GM18861 (cell line): ENCODE results near the gene C1orf50.
A peak's percentile ranks its signal among the peaks of the same experiment; 100 is the strongest.

ENCODE experiments used
- ATAC-seq: cut with Tn5 transposase; IDR thresholded peaks from one replicate; pipeline ENCODE4 v1.9.1; 2021; ENCODE audit not compliant: unreplicated experiment

C1orf50 gene

GRCh38 chr1:42758641-42759040, 8.4 kb upstream of the C1orf50 start:
- no peak for ATAC-seq

- ATAC-seq: no peak
Measured at GRCh38 chr1:42759114-42759513, 7.9 kb upstream of the C1orf50 start.

GRCh38 chr1:42761567-42761966, 5.5 kb upstream of the C1orf50 start:
- no peak for ATAC-seq

- no peak for ATAC-seq
Measured at GRCh38 chr1:42762269-42762668, 4.8 kb upstream of the C1orf50 start.

- no peak for ATAC-seq
Measured at GRCh38 chr1:42765269-42765668, 1.8 kb upstream of the C1orf50 start.

- peak; percentile 17 for ATAC-seq
Measured at GRCh38 chr1:42765832-42766740, 963 bp upstream of the C1orf50 start.

GRCh38 chr1:42767510-42768000, 506 bp downstream of the C1orf50 start:
- ATAC-seq: peak; percentile 4

- no peak for ATAC-seq
Measured at GRCh38 chr1:42768172-42768571, 1.1 kb downstream of the C1orf50 start.

GRCh38 chr1:42769811-42770210, 2.8 kb downstream of the C1orf50 start:
- ATAC-seq: no peak

GRCh38 chr1:42773420-42773819, 6.4 kb downstream of the C1orf50 start:
- no peak for ATAC-seq

GRCh38 chr1:42774928-42775526, 8.0 kb downstream of the C1orf50 start:
- no peak for ATAC-seq

GRCh38 chr1:42776502-42776901, 9.5 kb downstream of the C1orf50 start:
- ATAC-seq: no peak

- ATAC-seq: no peak
Measured at GRCh38 chr1:42777852-42778251, 10.8 kb downstream of the C1orf50 start.

- no peak for ATAC-seq
Measured at GRCh38 chr1:42779725-42780124, 12.7 kb downstream of the C1orf50 start.

GRCh38 chr1:42780176-42780575, 13.1 kb downstream of the C1orf50 start:
- ATAC-seq: no peak

- ATAC-seq: no peak
Measured at GRCh38 chr1:42783092-42783491, 16.0 kb downstream of the C1orf50 start.

- ATAC-seq: no peak
Measured at GRCh38 chr1:42784547-42784945, 17.5 kb downstream of the C1orf50 start.

- no peak for ATAC-seq
Measured at GRCh38 chr1:42784946-42785693, 18.1 kb downstream of the C1orf50 start, which contains the start of gene TMEM269. TMEM269 (plus strand) TSS chr1:42784991; CDS start chr1:42789894, 4,903 bp downstream.

- ATAC-seq: no peak
Measured at GRCh38 chr1:42786097-42786496, 19.0 kb downstream of the C1orf50 start.

- no peak for ATAC-seq
Measured at GRCh38 chr1:42788021-42788420, 21.0 kb downstream of the C1orf50 start.

- no peak for ATAC-seq
Measured at GRCh38 chr1:42793824-42794223, 26.8 kb downstream of the C1orf50 start.
